HG03064 (cell line): Measurements from ENCODE around the gene CGB2.
"Not testable (repeated sequence)": the region's sequence is repeated elsewhere in the genome, so short reads cannot be mapped to it uniquely, and the experiment has no call there.

Experiments used
- ATAC-seq: cut with Tn5 transposase; IDR thresholded peaks from one replicate; pipeline ENCODE4 v1.9.1; 2021; ENCODE audit warnings: low read depth; ENCODE audit not compliant: unreplicated experiment

Gene CGB2

DNA sequence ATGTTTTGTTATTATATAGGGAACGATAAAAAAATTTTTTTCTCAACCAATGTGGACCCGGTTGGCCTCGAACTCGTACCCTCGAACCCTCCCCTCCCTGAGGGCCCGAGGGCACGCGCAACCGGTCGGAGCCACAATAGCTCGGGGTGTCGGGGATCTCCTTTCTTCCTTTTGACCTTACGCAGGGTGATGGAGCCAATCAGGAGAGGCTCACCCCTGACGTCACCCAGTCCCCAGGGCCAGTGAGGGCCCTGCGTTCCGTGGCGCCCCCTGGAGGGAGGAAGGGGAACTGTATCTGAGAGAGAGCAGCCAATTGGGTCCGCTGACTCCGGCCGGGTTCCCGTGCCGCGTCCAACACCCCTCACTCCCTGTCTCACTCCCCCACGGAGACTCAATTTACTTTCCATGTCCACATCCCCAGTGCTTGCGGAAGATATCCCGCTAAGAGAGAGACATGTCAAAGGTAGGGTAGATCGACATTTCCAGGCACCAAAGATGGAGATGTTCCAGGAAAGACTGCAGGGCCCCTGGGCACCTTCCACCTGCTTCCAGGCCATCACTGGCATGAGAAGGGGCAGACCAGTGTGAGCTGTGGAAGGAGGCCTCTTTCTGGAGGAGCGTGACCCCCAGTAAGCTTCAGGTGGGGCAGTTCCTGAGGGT, at the start of gene CGB2:
Gene CGB2 (plus strand): TSS at position 249 of the 660 bp plus-strand sequence. CDS start 206 bp downstream, at position 455.
- not testable (repeated sequence) for ATAC-seq

DNA sequence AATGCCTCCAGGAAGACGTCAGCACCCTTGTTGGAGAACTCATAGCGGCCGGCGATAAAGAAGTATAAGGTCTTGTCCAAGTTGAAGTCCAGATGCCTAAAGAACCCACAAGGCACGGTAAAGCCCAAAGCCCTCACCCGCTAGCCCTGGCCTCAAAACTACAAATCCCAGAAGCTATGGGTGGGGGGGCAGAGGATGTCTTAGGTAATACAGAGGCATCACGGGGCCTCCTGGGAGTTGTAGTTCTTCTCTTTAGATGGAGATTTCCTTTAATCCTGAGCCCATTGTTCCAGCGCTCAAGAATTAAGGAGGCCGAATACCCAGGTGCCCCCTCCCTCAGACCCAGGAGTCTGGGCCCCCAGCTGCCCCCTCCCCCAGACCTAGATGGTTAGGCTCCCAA, 49.4 kb upstream of the CGB2 start:
- no peak for ATAC-seq

DNA sequence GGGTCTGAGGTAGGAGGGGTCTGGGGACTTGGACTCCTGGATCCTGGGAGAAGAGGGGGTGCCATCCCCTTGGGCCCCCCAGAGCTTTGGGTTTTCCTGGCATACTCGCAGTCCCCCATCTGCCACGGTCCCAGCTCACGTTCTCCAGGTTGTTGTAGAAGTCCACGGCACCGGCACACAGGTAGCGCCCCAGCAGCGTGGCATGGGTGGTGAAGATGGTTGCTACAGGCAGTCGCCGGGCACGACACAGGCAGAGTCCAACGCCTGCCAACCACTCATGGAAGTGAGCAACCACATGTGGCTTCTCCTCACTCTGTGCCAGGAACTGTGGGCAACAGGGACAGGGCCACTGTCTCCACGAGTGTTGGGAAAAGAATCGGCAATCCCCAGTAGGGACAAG, 46.0 kb upstream of the CGB2 start:
- ATAC-seq, result no peak

DNA sequence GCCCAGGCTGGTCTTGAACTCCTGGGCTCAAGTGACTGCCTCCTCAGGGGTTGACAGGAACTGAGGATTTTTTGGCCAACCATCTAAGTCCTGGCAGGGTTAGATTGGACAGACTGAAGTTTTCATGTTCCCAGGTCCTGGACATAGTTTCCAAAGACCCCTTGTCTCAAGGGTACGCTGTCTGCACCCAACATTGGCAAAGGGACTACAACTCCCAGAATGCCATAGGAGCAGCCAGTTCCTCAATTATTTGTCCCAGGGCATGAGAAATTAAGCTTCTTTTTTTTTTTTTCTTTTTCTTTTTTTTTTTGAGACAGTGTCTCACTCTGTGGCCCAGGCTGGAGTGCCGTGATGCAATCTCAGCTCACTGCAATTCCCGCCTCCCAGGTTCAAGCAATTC, 45.5 kb upstream of the CGB2 start:
- ATAC-seq, result no peak

DNA sequence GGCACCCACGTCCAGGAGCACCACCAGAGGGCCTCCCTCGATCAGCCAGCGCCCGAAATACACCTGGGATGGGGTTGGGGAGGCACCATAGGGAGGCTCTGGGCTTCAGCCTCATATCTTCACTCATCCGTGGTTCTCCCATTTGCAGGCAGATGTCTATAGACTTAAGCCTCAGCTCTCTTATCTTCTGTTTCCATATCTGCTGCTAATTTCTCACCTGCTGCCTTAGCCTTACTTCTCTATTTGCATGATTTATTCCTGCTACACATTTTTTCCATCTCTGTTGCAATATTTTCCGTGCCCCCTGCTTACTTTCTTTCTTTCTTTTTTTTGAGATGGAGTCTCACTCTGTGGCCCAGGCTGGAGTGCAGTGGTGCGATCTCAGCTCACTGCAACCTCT, 44.4 kb upstream of the CGB2 start:
- ATAC-seq, result no peak

DNA sequence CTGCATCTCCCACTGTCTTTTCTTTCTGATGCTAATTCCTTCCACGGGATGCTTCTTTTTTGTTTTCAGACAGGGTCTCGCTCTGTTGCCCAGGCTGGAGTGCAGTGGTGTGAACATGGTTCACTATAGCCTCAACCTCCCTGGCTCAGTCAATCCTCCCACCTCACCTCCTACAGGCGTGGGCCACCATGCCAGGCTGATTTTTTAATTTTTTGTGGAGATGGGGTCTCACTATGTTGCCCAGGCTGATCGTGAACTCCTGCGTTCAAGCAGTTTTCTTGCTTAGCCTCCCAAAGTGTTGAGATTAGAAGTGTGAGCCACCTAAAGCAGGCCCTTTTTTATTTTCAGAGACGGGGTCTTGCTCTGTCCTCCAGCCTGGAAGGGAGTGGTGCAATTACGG, 43.4 kb upstream of the CGB2 start:
- no peak for ATAC-seq

DNA sequence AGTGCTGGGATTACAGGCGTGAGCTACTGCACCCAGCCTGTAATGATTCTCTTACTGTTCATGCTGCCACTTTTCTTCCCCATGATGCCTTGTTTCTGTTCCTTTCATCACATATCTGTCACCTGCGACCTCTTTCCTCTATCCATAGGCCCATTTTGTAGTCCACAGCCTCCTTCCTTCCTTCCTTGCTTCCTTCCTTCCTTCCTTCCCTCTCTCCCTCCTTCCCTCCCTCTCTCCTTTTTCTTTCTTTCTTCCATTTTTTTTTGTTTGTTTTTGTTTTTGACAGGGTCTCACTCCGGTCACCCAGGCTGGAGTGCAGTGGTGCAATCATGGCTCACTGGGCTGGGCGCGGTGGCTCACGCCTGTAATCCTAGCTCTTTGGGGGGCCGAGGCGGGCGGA, 42.8 kb upstream of the CGB2 start:
- no peak for ATAC-seq

DNA sequence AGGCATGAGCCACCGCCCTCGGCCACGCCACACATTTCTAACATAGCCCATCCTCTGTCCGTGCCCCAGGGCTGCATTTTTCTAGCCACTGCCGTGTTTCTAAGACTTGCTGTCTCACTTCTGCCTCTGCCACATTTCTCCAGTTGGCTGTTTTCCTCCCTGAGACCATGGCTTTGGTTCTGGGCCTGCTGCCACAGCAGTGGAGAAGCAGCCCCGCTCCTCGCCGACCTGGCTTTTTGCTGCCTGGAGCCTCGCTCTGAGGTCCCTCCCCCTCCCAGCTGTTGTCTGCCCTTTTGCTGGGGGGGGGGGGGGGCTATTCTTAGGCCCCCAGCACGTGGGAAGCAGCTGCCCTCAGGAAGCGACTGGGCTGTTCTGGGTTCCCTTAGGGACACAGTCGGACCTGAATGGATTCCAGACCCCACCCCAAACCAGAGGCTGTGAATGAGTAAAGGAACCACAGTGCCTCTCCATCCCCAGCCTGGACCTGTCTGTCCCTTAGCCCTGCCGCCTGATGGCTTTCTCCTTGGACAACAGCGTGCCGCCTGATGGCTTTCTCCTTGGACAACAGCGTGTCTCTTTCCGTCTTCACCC, 41.9 kb upstream of the CGB2 start:
- ATAC-seq, result no peak

DNA sequence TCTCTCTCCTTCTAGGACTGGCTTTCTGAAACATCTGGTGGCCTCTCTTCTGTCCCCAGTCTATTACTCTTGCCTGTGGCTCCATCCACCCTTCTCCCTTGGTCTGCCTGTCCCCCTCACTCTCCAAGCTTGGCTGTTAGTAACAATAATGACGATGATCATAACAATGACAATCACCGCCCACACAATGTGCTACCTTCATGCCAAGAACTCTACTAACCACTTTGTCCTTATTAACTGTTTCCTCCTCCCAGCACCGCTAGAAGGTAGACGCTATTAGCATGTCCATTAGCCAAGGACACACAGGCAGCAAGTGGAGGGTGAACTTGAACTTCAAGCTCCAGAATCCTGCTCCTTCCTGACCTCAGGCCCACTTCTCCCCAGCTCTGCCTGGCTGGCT, 41.3 kb upstream of the CGB2 start:
- ATAC-seq, result no peak

DNA sequence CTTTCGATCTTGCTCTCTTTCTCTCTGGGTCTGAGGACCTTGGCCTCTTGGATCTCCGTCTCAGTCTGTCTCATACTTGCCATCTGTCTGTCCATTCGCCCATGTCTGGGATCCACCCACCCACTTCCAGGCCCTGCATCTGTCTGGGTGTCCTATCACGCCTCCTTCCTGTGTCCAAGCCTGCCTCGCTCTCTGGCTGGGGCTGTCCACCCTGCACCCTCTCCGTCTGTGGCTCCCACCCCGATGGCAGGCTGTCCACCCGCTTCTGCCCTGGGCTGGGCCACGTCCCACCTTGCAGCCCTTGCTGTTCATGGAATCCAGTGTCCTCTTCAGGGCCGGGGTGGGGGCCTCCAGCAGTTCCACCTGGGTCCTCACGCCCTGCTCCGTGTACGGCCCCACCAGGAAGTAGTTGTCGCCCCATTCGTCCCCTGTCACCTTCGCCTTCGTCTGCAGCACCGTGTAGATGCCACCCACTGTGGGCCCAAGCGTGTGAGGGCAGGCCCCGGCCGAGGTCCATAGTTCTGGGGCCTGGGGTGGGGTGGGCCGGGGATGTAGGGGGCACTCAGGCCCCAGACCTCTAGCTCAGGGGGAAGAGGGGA, 40.6 kb upstream of the CGB2 start:
- no peak for ATAC-seq

DNA sequence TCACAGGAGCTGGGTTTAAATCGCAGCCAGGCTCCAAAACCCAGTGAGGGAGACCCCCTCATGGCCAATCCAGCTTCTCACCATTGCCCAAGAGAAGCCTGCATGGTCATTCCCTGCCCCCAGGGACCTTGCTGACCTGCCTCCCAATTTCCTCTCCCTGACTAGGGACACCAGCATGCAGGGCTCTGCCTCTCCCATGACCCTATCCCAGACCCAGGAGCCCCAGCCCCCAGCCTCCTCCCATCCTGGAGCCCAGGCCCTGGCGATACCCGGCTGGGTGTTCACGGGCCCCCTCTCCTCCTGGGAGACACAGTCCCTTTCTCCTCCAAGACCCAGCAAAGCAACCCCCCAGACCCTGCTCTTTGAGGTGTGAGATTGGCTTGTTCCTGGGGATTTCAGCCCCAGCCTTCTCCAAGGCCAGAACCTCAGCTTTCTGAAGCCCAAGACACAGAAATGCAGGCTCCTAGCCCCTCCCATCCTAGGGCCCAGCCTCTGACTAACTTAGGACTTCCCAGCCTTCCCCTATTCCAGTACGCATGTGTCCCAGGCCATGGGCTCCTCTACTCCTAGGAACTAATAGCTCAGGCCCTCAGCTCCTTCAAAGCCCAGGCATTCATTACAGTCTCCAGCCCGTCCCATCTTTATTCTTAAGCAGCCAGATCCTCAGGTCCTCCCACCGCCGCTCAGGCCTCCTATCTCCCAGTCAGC, 39.7 kb upstream of the CGB2 start:
- ATAC-seq, result no peak

DNA sequence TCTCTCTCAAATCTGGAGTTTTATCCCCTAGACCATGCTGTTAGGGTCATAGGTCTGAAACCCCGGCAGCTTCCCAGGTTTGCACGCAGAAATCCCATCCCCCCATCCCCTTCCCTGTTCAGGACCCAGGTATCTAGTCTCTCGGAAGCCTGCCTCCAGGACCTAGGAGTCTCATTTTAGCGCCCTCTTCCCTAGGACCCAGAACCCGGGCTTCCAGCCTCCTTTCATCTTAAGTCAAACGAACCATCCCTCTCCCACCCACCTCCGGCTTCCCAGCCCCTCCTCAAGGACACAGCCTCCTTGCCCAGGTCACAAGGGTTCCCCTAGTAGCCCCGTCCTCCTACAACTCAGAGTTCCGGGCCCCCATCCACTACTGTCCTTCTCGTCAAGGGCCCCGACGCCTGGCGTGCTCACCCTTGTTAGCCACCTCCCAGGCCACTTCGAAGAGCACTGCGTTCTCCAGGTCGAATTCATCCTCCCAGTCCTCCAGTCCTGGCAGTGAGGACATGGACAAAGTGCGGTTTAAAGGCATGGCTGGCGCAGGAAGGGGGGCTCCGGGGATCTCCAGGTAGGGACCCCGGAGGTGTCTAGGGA, 39.0 kb upstream of the CGB2 start:
- peak; percentile 5 for ATAC-seq

DNA sequence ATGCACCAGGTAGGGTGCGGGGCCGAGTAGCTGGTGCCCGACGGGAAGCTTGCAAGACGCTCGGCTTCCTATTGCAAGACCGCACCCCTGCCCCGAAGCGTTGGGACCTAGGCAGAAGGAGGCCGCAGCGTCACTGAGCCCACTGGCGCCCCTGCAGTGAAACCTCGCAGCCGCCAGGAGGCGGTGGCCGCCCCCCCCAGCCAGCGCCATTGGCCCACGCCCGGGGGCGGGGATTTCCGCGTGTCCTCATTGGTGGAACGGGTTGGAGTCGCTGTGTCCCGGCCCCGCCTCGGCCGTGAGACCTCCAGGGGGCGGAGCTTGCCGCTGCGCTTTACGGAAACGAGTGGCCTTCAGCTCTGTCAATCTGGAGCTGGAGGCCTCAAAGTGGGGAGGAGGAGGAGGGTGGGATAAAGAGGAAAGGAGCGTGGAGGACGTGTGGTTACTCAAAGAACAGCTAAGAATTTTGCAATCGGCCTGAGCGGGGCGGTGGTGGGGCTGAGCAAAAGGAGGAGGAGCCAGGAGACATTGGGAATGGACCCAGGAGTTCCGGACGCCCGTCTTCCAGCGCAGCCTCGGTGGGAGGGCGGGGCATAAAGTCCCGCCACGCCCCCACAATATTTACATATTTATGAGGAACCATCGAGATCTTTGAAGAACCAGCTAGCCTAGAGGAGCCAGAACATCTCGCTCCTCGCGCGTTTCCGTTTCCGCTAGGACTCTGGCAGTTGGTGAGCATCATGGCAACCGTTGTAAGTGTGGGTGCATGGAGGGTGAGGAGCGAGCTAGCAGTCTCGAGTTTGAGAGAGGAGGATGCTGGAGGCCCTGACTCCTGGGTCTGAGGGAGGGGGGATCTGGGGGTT, 38.3 kb upstream of the CGB2 start, which contains the start of the genes GYS1 and RUVBL2:
Gene GYS1 (minus strand): TSS at position 135 of the 860 bp plus-strand sequence. CDS start 197 bp downstream, outside the sequence.
Gene RUVBL2 (plus strand): TSS at position 713 of the 860 bp plus-strand sequence. CDS start 25 bp downstream, at position 738.
- peak; percentile 78 for ATAC-seq

DNA sequence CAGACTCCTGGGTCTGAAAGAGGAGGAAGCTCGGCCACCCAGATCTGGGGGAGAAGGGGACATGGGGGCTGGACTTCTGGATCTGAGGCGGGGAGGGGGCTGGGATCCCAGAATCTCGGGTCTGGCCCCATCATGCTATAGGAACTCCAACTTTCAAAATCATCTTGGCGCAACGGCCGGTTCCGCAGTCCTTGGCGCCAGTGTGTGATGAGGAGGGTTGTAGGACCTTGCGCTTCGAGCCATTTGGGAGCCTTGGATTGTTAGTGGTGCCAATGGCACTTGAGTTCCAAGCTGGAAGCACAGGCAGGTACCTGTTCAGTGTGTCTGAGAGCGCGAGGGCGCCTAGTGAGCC, 37.7 kb upstream of the CGB2 start:
- no peak for ATAC-seq

DNA sequence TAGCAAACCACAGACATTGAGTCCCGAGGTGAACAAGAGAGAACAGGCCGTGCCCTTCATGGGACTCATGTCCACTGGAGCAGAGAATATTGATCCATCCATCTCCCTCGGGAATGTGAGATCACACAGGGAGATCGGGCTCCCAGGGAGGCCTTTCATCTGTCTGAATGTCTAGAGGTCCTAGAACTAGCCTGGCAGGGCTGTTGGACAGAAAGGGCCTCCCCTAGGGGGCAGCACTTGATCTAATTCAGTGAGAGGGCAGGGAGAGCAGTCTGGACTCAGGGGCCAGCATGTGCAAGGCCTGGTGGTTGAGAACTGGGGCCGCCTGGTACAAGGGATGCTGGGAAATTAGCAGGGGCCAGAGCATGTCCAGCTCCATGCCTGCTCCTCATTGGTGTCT, 33.7 kb upstream of the CGB2 start:
- no peak for ATAC-seq

DNA sequence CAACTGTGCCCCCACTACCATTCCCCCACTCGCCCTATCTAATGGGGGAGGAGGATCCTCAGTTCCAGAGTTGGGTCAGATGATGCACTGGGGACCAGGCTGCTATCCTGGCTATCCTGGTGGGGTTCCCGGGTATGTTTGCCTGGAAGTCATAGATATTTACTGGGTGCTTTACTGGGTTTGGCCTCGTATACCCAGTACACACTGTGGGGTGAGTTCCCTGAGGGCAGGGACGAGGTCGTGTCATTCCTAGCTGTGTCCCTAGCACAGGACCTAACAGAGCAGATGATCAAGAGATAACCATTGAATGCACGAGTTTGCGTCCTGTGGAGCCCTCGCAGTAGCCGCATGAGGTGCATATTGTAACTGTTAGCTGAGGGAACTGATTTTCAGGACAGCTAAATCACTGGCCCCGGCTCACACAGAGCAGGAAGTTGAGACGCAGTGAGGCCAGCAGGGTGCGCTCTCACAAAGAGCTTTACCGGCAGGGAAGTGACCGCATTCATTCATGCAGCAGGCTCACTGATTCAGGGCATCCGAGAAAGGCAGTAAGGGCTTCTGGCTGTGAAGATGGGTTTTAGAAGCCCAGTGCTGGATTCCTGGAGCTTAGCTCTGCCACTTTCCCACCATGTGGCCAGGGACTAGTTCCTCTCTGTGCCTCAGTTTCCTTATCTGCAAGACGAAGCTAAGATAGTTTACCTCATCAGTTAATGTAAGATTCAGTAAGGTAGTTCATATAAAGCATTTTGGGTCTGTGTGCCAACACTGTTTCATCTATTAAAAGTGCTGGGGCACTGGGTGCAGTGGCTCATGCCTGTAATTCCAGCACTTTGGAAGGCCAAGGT, 32.0 kb upstream of the CGB2 start:
- ATAC-seq, result no peak

DNA sequence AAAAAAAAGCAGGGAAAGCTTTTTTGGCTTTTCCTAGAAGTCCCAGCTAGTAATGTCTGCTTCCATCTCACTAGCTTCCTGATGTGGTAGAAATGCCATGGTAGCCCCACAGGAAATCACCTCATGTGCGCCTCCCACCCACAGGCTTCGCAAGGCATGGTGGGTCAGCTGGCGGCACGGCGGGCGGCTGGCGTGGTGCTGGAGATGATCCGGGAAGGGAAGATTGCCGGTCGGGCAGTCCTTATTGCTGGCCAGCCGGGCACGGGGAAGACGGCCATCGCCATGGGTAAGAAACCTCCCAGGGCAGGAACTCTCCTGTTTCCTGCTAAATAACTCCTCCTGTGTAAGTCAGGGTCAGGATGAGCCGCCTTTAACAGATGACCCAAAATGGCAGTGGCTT, 27.6 kb upstream of the CGB2 start:
- ATAC-seq, result no peak

DNA sequence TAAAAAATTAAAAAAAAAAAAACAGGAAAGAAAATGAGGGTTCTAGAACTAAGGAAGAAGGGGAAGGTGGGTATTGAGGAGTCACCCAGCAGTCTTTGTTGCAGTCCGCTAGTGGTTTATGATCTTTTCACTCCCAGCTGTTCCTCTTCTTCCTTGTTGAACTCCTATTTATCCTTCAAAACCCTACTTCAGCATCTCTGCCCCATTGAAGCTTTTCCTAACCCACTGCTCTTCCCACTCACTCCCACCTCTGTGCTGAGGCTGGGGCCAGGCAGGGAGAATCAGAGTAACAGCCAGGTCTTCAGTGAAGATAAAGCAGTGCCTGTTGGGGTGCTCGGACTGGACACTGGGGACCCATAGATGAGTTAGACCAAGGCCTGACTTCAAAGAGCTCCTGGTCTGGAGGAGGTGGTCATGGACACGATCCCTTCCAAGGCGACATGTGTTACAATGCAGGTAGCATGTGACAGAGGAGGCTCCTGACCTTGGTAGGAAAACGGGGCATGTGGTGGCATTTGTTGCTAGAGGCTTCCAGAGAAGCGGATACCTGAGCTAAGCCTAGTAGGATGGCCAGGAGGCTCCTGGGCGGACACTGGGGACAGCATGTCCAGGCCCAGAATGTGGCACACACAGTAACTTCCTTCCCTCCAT, 26.6 kb upstream of the CGB2 start:
- ATAC-seq, result no peak

DNA sequence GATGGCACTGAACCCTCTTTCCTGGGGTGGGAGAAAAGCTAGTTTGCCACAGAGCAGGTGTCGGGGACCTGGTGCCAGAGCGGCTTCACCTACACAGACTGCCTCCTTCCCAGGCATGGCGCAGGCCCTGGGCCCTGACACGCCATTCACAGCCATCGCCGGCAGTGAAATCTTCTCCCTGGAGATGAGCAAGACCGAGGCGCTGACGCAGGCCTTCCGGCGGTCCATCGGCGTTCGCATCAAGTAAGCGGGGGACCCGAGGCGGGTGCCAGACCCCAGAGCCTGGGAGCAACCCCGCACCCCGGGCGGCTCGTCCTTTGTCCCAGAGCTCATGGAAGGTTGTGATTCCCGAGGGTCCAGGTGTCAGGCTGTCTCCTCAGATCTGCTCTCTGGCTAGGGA, 24.8 kb upstream of the CGB2 start:
- no peak for ATAC-seq
